Epithelial cell of alveolus of lung (primary cell): ENCODE measurements around the gene EIF3A. TPM values are rescaled to one million over a fixed set of nuclear protein-coding genes. Genes with fewer than 3 reads are reported as not detected.

Source experiments
- total RNA-seq: library from RNA; depleted of rRNA; stranded (reverse); fragments of >200 nt; gene quantifications from 2 replicates; pipeline ENCODE4 v1.2.1, GENCODE V29; 2015

Gene EIF3A, protein sequence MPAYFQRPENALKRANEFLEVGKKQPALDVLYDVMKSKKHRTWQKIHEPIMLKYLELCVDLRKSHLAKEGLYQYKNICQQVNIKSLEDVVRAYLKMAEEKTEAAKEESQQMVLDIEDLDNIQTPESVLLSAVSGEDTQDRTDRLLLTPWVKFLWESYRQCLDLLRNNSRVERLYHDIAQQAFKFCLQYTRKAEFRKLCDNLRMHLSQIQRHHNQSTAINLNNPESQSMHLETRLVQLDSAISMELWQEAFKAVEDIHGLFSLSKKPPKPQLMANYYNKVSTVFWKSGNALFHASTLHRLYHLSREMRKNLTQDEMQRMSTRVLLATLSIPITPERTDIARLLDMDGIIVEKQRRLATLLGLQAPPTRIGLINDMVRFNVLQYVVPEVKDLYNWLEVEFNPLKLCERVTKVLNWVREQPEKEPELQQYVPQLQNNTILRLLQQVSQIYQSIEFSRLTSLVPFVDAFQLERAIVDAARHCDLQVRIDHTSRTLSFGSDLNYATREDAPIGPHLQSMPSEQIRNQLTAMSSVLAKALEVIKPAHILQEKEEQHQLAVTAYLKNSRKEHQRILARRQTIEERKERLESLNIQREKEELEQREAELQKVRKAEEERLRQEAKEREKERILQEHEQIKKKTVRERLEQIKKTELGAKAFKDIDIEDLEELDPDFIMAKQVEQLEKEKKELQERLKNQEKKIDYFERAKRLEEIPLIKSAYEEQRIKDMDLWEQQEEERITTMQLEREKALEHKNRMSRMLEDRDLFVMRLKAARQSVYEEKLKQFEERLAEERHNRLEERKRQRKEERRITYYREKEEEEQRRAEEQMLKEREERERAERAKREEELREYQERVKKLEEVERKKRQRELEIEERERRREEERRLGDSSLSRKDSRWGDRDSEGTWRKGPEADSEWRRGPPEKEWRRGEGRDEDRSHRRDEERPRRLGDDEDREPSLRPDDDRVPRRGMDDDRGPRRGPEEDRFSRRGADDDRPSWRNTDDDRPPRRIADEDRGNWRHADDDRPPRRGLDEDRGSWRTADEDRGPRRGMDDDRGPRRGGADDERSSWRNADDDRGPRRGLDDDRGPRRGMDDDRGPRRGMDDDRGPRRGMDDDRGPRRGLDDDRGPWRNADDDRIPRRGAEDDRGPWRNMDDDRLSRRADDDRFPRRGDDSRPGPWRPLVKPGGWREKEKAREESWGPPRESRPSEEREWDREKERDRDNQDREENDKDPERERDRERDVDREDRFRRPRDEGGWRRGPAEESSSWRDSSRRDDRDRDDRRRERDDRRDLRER (N-terminal part only)
- total RNA-seq: 74.6 and 79.5 TPM in 2 replicates

DNA sequence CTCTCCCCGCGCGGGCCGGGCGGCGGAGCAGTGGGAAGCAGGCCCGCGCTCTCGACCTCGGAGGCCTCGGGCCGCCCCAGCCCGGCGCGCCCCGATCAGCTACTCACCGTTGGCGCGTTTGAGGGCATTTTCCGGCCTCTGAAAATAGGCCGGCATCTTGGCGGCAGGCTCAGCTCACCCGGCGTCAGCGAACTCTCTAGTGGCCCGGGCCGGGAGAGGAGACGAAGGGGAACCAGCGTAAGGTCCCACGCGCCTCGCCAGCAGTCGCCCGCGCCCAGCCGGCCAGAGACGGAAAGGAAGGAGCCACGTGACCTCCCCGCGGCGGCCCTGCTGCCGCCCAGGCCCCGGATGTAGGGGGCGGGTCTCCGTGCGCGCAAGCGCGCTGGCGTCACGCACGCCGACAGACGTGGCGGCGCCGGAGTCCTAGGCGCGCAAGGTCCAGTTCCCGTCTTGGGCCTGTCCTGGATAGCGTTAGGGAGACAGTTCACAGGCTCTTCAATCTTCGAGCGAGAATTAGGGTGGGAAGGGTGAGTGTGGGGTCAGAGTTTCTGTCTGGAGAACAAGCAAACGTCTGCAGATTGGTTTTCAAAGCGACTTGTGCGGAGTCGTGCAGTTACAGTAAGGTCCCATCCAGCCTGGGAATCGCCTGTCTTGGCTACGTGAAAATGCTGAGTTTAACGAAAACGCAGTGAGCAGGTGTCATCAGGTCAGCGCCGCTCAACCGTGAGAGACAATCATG is at the start of gene EIF3A:
TSS of gene EIF3A (minus strand) at position 297 of the 739 bp plus-strand sequence. CDS start at position 156, 141 bp downstream.

DNA sequence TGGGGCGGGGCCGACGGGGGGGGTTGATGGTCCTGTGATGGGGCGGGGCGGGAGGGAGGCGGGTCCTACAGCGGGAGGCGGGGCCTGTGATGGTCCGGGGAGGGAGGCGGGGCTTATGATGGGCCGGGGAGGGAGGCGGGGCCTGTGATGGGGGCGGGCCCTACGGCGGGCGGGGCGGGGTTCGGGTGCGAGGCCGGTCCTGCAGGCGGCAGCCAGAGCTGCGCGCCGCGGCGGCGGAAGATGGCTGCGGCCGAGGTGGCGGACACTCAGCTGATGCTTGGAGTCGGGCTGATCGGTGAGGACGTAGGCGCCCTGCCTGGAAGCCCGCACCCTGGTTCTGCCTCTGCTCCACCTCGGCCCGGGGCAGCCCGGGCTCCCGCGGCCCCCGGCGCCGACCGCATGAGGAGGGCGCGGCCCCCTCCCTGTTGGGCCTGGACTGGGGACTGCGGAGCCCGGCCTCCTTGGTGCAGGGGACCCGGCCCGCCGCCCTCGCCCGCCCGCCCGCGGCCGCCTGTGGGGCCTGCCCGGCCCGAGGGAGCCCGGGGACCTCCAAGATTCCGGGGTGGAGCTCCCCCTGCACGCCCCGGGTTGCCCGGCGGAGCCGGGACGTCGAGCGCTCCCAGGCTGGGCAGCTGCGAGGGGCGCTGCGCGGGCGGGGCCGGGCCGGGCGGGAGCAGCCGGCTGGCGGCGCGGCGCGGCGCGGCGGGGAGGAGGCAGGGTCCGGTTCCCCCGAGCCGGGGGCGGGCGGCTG is 23.5 kb upstream of the EIF3A start, which contains the start of gene DENND10:
TSS of gene DENND10 (plus strand) at position 211 of the 751 bp plus-strand sequence. CDS start at position 241, 30 bp downstream.

DNA sequence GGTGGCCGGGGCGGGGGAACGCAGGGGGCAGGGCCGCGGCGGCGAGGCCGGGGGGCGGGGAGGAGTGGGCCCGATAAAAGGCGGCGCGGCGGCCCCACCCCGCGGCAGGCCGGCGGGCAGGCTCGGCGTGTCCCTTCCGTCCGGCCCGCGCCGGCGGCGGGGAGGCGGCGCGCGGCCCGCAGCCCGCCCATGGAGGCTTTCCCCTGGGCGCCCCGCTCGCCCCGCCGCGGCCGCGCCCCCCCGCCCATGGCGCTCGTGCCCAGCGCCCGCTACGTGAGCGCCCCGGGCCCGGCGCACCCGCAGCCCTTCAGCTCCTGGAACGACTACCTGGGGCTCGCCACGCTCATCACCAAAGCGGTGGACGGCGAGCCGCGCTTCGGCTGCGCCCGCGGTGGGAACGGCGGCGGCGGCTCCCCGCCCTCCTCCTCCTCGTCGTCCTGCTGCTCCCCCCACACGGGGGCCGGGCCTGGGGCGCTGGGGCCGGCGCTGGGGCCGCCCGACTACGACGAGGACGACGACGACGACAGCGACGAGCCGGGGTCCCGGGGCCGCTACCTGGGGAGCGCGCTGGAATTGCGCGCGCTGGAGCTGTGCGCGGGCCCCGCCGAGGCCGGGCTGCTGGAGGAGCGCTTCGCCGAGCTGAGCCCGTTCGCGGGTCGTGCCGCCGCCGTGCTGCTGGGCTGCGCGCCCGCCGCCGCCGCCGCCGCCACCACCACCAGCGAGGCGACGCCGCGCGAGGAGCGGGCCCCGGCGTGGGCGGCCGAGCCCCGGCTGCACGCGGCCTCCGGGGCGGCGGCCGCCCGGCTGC is 50.8 kb downstream of the EIF3A start, which contains the start of gene NANOS1:
TSS of gene NANOS1 (plus strand) at position 102 of the 808 bp plus-strand sequence. CDS start at position 190, 88 bp downstream.

Other genes starting within 250 kb of the EIF3A start
- 0.65 and 0.72 TPM in 2 replicates for gene NANOS1, start 51.1 kb downstream of the EIF3A start, total RNA-seq
- 46.8 and 65.8 TPM in 2 replicates for gene DENND10, start 23.3 kb upstream of the EIF3A start, total RNA-seq
- 5.6 and 13.3 TPM in 2 replicates for gene SFXN4, start 84.9 kb upstream of the EIF3A start, total RNA-seq
- gene PRDX3, start 98.0 kb upstream of the EIF3A start, total RNA-seq: 108 and 170 TPM in 2 replicates
- gene GRK5, start 126.8 kb upstream of the EIF3A start, total RNA-seq: 17.8 and 87.9 TPM in 2 replicates